Pancreas (tissue), 10 donors: ENCODE measurements around the gene LDLRAD4. TPM values are rescaled to one million over a fixed set of nuclear protein-coding genes. Genes with fewer than 3 reads are reported as not detected.

Source experiments
- ATAC-seq, 4 donors: fragments of 200-7000 bp; cut with Tn5 transposase; one replicate each; pipeline versions ENCODE4 v1.8.0 to v1.9.1; 2020; ENCODE audit warnings: mild to moderate bottlenecking in 4 of 4, moderate library complexity in 4 of 4
- DNase-seq, 6 donors: peaks; one replicate each; pipeline ENCODE4 v3.0.0-alpha.2; 2020
- FAIRE-seq: peaks from 2 replicates; lab custom pipeline; 2012; peaks lifted over from hg19 to GRCh38; lab: Jason Lieb, UNC
- H3K27ac ChIP-seq, 4 donors: fragments of 200-600 bp; sonication (generic); 1 replicate in 3 of 4; 2 replicates in 1 of 4; pipeline versions ENCODE4 v1.5.0 to v1.8.0; 2020
- H3K27me3 ChIP-seq, 4 donors: fragments of 200-600 bp; one replicate each; pipeline ENCODE4 v1.8.0; 2021
- H3K36me3 ChIP-seq, 3 donors: fragments of 200-600 bp; sonication (generic) in 1 of 3; one replicate each; pipeline versions ENCODE4 v1.5.0 to v1.8.0; 2020 to 2021
- H3K4me1 ChIP-seq, 3 donors: fragments of 200-600 bp; one replicate each; pipeline ENCODE4 v1.8.0; 2021
- H3K4me3 ChIP-seq, 4 donors: fragments of 200-600 bp; sonication (generic) in 2 of 4; one replicate each; pipeline versions ENCODE4 v1.5.0 to v1.8.0; 2020 to 2021
- H3K9me3 ChIP-seq, 4 donors: fragments of 200-600 bp; one replicate each; pipeline ENCODE4 v1.8.0; 2021
- WGBS, 2 donors: extraction: QIAGEN DNeasy Blood & Tissue Kit; methylation state at CpG; one replicate each; pipeline ENCODE4 v1.1.7; 2013; 5-methylcytosine and 5-hydroxymethylcytosine counted together
- intact Hi-C, 3 donors: fragments of 100-400 bp; cut with DNase I; formaldehyde crosslinking; loops; one replicate each; pipeline versions ENCODE4 v1.11.1 to v1.14.2; 2022
- polyA plus RNA-seq, 2 donors: library from polyadenylated mRNA; stranded (reverse); fragments of 200-250 nt; gene quantifications; one replicate each; pipeline ENCODE4 v1.2.3, GENCODE V29; 2013
- total RNA-seq, 6 donors: library from RNA; stranded (reverse); fragmentation: NEBNext Ultra II Directional in 4 of 6; extraction: Animal tissue kit (Norgen Biotek cat#: 25700) in 4 of 6; gene quantifications; one replicate each; pipeline versions ENCODE4 v1.2.1 to v1.2.4, GENCODE V29; 2021 to 2023
- TF ChIP-seq, protein P1 (sequence below), 4 donors: fragments of 200-600 bp; sonication (generic) in 3 of 4; IDR thresholded peaks; one replicate each; pipeline versions ENCODE4 v1.5.0 to v1.8.0; 2021; ENCODE audit warnings: antibody characterized with exemption in 4 of 4
- donor health status: healthy with polysubstance abuse.
- donor health status: DM: no; HTN: no; CAD: no; lungs with moderate emphysema.
- donor health status: DM: no; HTN: no; CAD: no.
- donor health status: control.
- donor health status: control.
- donor health status: Bipolar disorder and iron deficiency.
- donor health status: DM: yes; HTN: yes; CAD: no.
- donor health status: DM: no; HTN: no; CAD: no.
- donor health status: DM: no; HTN: no; CAD: no.
- donor health status: DM: yes; HTN: yes; CAD: no.

LDLRAD4 gene
- total and polyA plus RNA-seq, 8 donors: 2.5 to 21.8 (median 5.7) TPM

DNA sequence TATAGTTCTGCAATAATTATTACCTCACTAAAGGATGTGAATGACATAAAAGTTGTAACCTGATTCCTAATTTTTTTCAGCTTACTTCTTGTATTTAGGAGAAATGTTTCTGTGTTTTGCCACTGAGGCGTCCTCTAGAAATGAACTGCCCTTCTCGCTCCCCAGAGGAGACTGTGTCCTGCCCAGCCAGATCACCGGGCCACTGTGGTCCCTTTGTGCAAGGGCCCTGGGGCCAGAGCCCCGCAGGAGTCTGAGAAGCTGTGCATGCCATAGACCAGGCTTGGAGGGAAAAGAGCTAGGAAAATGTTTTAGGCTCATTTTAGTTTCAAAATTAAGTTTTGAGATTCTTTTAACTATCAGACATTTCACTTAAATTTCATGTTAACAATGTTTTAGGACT is 31.1 kb upstream of the LDLRAD4 start:
- no peak for FAIRE-seq
- intact Hi-C loops: no loop called here

GRCh38 chr18:13191031-13191430 is 27.5 kb upstream of the LDLRAD4 start:
- ATAC-seq (no peak), FAIRE-seq (no peak), DNase-seq (no peak)
- Histone ChIP-seq H3K27me3 (no peaks in the 10 kb centered on the region), H3K27ac (no peak overlapping the region), H3K9me3 (no peaks in the 10 kb centered on the region), H3K4me1 (no peaks in the 10 kb centered on the region), H3K36me3 (no peaks in the 10 kb centered on the region), H3K4me3 (no peak overlapping the region)
- intact Hi-C loops: no loop called here
- 57 to 75% methylated on average over 3 of the region's 3 CpGs for WGBS, 2 donors
- TF ChIP-seq, protein P1, sequence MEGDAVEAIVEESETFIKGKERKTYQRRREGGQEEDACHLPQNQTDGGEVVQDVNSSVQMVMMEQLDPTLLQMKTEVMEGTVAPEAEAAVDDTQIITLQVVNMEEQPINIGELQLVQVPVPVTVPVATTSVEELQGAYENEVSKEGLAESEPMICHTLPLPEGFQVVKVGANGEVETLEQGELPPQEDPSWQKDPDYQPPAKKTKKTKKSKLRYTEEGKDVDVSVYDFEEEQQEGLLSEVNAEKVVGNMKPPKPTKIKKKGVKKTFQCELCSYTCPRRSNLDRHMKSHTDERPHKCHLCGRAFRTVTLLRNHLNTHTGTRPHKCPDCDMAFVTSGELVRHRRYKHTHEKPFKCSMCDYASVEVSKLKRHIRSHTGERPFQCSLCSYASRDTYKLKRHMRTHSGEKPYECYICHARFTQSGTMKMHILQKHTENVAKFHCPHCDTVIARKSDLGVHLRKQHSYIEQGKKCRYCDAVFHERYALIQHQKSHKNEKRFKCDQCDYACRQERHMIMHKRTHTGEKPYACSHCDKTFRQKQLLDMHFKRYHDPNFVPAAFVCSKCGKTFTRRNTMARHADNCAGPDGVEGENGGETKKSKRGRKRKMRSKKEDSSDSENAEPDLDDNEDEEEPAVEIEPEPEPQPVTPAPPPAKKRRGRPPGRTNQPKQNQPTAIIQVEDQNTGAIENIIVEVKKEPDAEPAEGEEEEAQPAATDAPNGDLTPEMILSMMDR (IDR thresholded peaks at IDR 0.05): no peak

More for the DNA sequence above, 31.1 kb upstream of the LDLRAD4 start:
- H3K27me3 ChIP-seq: no peaks in the 10 kb centered on the region
- no peaks in the 10 kb centered on the region for H3K36me3 ChIP-seq
- 78 to 94% methylated on average over 4 of the region's 4 CpGs for WGBS, 2 donors
- no peaks in the 10 kb centered on the region for H3K9me3 ChIP-seq
- ATAC-seq (no peak), DNase-seq (no peak)
- no peak overlapping the region for H3K4me3 ChIP-seq
- H3K4me1 ChIP-seq: no peaks in the 10 kb centered on the region
- no peak overlapping the region for H3K27ac ChIP-seq
- TF ChIP-seq, protein P1 (IDR thresholded peaks at IDR 0.05): no peak

DNA sequence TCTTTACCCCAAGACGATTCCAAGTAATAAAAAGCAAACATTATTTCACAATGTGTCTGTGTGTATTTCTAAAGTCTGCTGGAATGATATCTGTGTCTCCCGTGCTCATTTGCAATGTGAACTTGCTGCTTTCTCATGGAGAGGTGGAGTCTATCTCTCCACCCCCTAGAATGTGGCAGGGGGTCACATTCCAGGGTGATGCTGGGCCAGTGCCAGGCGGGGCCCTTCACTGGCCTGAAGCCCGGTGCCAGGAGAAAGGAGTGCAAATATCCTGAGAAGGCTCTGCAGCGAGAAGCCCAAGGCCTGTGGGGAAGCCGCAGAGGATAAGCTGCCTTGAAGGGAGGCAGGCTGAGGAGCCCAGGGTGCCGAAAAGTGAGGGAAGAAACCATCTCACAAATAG is 26.8 kb upstream of the LDLRAD4 start:
- FAIRE-seq (no peak), ATAC-seq (peak in 3 of 4 donors; percentile 50 to 77 (median 74)), DNase-seq (peak in 4 of 6 donors; percentile 33 to 65 (median 51))
- Histone ChIP-seq H3K36me3 (no peaks in the 10 kb centered on the region), H3K4me3 (no peak overlapping the region), H3K27ac (no peak overlapping the region), H3K4me1 (no peaks in the 10 kb centered on the region), H3K9me3 (no peaks in the 10 kb centered on the region), H3K27me3 (no peaks in the 10 kb centered on the region)
- TF ChIP-seq, protein P1 (IDR thresholded peaks at IDR 0.05): no peak
- intact Hi-C loops: no loop called here
- 6 to 14% methylated on average over 7 of the region's 7 CpGs for WGBS, 2 donors

- TF ChIP-seq, protein P1 (IDR thresholded peaks at IDR 0.05): no peak
- 73 to 82% methylated on average over 2 of the region's 2 CpGs for WGBS, 2 donors
- DNase-seq (no peak), ATAC-seq (no peak), FAIRE-seq (no peak)
- no peaks in the 10 kb centered on the region for H3K36me3 ChIP-seq
- H3K4me1 ChIP-seq: no peaks in the 10 kb centered on the region
- H3K9me3 ChIP-seq: no peaks in the 10 kb centered on the region
- intact Hi-C loops: no loop called here
- no peak overlapping the region for H3K27ac ChIP-seq
- no peak overlapping the region for H3K4me3 ChIP-seq
- no peaks in the 10 kb centered on the region for H3K27me3 ChIP-seq
These were observed 25.6 kb upstream of the LDLRAD4 start for GRCh38 chr18:13192970-13193369.

- WGBS, 2 donors: 53 to 75% methylated on average over 2 of the region's 2 CpGs
- TF ChIP-seq, protein P1 (IDR thresholded peaks at IDR 0.05): no peak
- ATAC-seq (no peak), DNase-seq (no peak), FAIRE-seq (no peak)
- intact Hi-C loops: no loop called here
- Histone ChIP-seq H3K36me3 (no peaks in the 10 kb centered on the region), H3K9me3 (no peaks in the 10 kb centered on the region), H3K4me3 (no peak overlapping the region), H3K4me1 (no peaks in the 10 kb centered on the region), H3K27me3 (no peaks in the 10 kb centered on the region), H3K27ac (no peak overlapping the region)
These were observed 24.3 kb upstream of the LDLRAD4 start for GRCh38 chr18:13194239-13194638.
